GM12878 (cell line): Measurements from ENCODE around the gene WHRN. TPM values are rescaled to one million over a fixed set of nuclear protein-coding genes. Genes with fewer than 3 reads are reported as not detected.

Experiments used
- CREM ChIP-seq: IDR thresholded peaks from 2 replicates; pipeline ENCODE4 v1.6.1; 2014; ENCODE audit warnings: antibody characterized with exemption, low read depth
- GABPA ChIP-seq: IDR thresholded peaks from 2 replicates; pipeline ENCODE4 v1.6.1; 2014; ENCODE audit warnings: antibody characterized with exemption, low read depth, mild to moderate bottlenecking, inconsistent platforms
- IKZF2 ChIP-seq, 2 experiments: fragments of 450-650 bp; IDR thresholded peaks; 2 replicates each; pipeline ENCODE4 v1.6.1; 2017; ENCODE audit warnings: mild to moderate bottlenecking in 2 of 2, moderate library complexity in 2 of 2
- JUND ChIP-seq: IDR thresholded peaks from 2 replicates; pipeline ENCODE4 v1.6.1; 2012; ENCODE audit warnings: low read depth, mild to moderate bottlenecking, low read length, improper control_type of control experiment, moderate library complexity
- NFYB ChIP-seq: IDR thresholded peaks from 2 replicates; pipeline ENCODE4 v1.6.1; 2011; ENCODE audit warnings: low read depth, mild to moderate bottlenecking, low read length, improper control_type of control experiment, moderate library complexity; ENCODE audit not compliant: insufficient read depth
- NR2C2 ChIP-seq: IDR thresholded peaks from 2 replicates; pipeline ENCODE4 v1.6.1; 2011; ENCODE audit warnings: borderline replicate concordance, low read depth; ENCODE audit not compliant: control insufficient read depth, insufficient read length
- POLR2AphosphoS5 ChIP-seq: IDR thresholded peaks from 2 replicates; pipeline ENCODE4 v1.6.1; 2011; ENCODE audit warnings: mild to moderate bottlenecking, low read length, inconsistent platforms
- RB1 ChIP-seq: fragments of 450-650 bp; formaldehyde crosslinking; IDR thresholded peaks from 2 replicates; pipeline ENCODE4 v1.6.1; 2017; ENCODE audit warnings: mild to moderate bottlenecking, borderline replicate concordance
- RUNX3 ChIP-seq: IDR thresholded peaks from 2 replicates; pipeline ENCODE4 v1.6.1; 2012; ENCODE audit warnings: low read length, inconsistent platforms
- SIN3A ChIP-seq: IDR thresholded peaks from 2 replicates; pipeline ENCODE4 v1.6.1; 2012; ENCODE audit warnings: low read depth, low read length, improper control_type of control experiment
- TAF1 ChIP-seq: IDR thresholded peaks from 2 replicates; pipeline ENCODE4 v1.6.1; 2011; ENCODE audit warnings: mild to moderate bottlenecking, low read depth, low read length, borderline replicate concordance
- WRNIP1 ChIP-seq: IDR thresholded peaks from 2 replicates; pipeline ENCODE4 v1.6.1; 2011; ENCODE audit warnings: low read depth, low read length, improper control_type of control experiment, borderline replicate concordance
- polyA plus RNA-seq, 11 experiments: library from polyadenylated mRNA; depleted of rRNA in 4 of 11; unstranded in 6 of 11; stranded (reverse) in 5 of 11; fragments of >200 nt; fragmentation: Nextera tagmentation in 4 of 11; fragmentation: Illumina TruSeq in 1 of 11; extraction: Ambion mirVana in 4 of 11; extraction: Trizol in 1 of 11; gene quantifications; 1 replicate in 1 of 11; 2 replicates in 10 of 11; pipeline versions ENCODE4 v1.2.1 to v1.2.3, GENCODE V29; 2011 to 2016; ENCODE audit warnings: inconsistent platforms in 2 of 11, missing spikeins in 2 of 11, low read depth in 1 of 11
- total RNA-seq, 4 experiments: library from RNA; depleted of rRNA in 3 of 4; stranded (reverse); fragments of >200 nt in 3 of 4; fragmentation: Illumina TruSeq in 1 of 4; extraction: Trizol in 1 of 4; gene quantifications; 2 replicates each; pipeline versions ENCODE4 v1.2.1 to v1.2.3, GENCODE V29; 2013 to 2021
- TF ChIP-seq, protein P1 (sequence below): fragments of 450-650 bp; formaldehyde crosslinking; IDR thresholded peaks from 2 replicates; pipeline ENCODE4 v1.5.0; 2022; ENCODE audit warnings: mild to moderate bottlenecking, missing genetic modification characterization
- TF ChIP-seq, protein P2 (sequence below): IDR thresholded peaks from 2 replicates; pipeline ENCODE4 v1.6.1; 2011; ENCODE audit warnings: borderline replicate concordance, low read depth, mild to moderate bottlenecking, moderate library complexity, low read length; ENCODE audit not compliant: insufficient read depth, poor library complexity, severe bottlenecking
- TF ChIP-seq, protein P3 (sequence below): fragments of 450-650 bp; IDR thresholded peaks from 2 replicates; pipeline ENCODE4 v1.6.1; 2018; ENCODE audit warnings: borderline replicate concordance, mild to moderate bottlenecking; ENCODE audit not compliant: partially characterized antibody
- TF ChIP-seq, protein P4 (sequence below): IDR thresholded peaks from 2 replicates; pipeline ENCODE4 v1.6.1; 2011; ENCODE audit warnings: mild to moderate bottlenecking, low read depth, low read length, moderate library complexity; ENCODE audit not compliant: insufficient replicate concordance
- TF ChIP-seq, protein P5 (sequence below): IDR thresholded peaks from 2 replicates; pipeline ENCODE4 v1.6.1; 2012; ENCODE audit warnings: low read depth, low read length, improper control_type of control experiment
- TF ChIP-seq, protein P6 (sequence below): fragments of 450-650 bp; IDR thresholded peaks from 2 replicates; pipeline ENCODE4 v1.6.1; 2017; ENCODE audit warnings: low read depth, mild to moderate bottlenecking, moderate library complexity

Gene WHRN
- total and polyA plus RNA-seq, 10 of the 15 experiments (the other 5 are each of a cell fraction or from before 2014, with no cell fraction given) = 0.04 to 18.2 (median 0.68) TPM; not detected in 1

DNA sequence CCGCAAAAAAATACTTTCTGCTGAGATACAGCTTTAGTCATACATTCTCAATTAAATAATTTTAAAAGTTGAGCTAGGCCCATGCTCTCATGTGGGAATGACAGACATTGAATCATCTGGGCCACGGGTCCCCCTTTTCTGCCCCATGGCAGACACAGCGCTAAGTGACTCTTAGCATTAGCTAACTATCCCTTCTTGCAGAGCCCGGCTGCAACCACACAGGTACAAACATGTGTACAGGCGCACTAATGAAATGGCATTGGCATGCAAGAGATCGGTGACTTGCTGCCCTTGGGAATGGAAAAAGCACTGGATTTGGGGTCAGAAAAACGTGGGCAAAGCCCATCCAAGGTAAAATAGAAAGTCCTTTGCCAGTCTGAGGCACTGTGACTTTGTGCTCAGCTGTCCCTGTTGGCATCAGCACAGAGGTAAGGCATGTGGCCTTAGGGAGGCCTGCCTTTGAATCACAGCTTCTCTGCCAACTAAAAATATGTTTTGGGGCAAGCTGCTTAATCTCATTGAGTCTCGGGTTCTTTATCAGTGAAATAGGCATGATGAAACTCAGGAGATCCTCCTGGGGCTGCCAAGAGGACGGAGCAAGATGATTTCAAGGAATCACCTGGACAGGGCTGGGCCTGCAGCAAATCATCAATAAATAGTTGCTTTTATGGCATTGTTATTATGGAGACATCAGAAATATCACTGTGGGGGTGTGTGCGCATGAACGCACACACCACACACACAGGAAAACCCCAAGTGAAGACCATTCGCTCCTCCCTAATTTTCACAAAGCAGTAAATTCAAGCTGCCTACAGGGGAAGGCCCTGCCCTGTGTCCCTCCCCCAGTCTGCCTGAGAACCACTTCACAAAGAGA lies 54.2 kb downstream of the WHRN start (continued):
- TF ChIP-seq, protein P1, sequence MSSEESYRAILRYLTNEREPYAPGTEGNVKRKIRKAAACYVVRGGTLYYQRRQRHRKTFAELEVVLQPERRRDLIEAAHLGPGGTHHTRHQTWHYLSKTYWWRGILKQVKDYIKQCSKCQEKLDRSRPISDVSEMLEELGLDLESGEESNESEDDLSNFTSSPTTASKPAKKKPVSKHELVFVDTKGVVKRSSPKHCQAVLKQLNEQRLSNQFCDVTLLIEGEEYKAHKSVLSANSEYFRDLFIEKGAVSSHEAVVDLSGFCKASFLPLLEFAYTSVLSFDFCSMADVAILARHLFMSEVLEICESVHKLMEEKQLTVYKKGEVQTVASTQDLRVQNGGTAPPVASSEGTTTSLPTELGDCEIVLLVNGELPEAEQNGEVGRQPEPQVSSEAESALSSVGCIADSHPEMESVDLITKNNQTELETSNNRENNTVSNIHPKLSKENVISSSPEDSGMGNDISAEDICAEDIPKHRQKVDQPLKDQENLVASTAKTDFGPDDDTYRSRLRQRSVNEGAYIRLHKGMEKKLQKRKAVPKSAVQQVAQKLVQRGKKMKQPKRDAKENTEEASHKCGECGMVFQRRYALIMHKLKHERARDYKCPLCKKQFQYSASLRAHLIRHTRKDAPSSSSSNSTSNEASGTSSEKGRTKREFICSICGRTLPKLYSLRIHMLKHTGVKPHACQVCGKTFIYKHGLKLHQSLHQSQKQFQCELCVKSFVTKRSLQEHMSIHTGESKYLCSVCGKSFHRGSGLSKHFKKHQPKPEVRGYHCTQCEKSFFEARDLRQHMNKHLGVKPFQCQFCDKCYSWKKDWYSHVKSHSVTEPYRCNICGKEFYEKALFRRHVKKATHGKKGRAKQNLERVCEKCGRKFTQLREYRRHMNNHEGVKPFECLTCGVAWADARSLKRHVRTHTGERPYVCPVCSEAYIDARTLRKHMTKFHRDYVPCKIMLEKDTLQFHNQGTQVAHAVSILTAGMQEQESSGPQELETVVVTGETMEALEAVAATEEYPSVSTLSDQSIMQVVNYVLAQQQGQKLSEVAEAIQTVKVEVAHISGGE (CRISPR knock-in tag) = no peak
- no peak for TF ChIP-seq NR2C2
- TF ChIP-seq, protein P2, sequence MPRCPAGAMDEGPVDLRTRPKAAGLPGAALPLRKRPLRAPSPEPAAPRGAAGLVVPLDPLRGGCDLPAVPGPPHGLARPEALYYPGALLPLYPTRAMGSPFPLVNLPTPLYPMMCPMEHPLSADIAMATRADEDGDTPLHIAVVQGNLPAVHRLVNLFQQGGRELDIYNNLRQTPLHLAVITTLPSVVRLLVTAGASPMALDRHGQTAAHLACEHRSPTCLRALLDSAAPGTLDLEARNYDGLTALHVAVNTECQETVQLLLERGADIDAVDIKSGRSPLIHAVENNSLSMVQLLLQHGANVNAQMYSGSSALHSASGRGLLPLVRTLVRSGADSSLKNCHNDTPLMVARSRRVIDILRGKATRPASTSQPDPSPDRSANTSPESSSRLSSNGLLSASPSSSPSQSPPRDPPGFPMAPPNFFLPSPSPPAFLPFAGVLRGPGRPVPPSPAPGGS = no peak
- no peak for TF ChIP-seq NFYB
- no peak for TF ChIP-seq GABPA
- TF ChIP-seq WRNIP1 = no peak
- no peak for TF ChIP-seq POLR2AphosphoS5
- TF ChIP-seq JUND = no peak
- TF ChIP-seq IKZF2 (IDR thresholded peaks at IDR 0.05) = peak in 1 of 2 experiments; percentile 30; a peak in 2 of 4 replicates
- TF ChIP-seq, protein P3, sequence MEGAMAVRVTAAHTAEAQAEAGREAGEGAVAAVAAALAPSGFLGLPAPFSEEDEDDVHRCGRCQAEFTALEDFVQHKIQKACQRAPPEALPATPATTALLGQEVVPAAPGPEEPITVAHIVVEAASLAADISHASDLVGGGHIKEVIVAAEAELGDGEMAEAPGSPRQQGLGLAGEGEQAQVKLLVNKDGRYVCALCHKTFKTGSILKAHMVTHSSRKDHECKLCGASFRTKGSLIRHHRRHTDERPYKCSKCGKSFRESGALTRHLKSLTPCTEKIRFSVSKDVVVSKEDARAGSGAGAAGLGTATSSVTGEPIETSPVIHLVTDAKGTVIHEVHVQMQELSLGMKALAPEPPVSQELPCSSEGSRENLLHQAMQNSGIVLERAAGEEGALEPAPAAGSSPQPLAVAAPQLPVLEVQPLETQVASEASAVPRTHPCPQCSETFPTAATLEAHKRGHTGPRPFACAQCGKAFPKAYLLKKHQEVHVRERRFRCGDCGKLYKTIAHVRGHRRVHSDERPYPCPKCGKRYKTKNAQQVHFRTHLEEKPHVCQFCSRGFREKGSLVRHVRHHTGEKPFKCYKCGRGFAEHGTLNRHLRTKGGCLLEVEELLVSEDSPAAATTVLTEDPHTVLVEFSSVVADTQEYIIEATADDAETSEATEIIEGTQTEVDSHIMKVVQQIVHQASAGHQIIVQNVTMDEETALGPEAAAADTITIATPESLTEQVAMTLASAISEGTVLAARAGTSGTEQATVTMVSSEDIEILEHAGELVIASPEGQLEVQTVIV = no peak
- TF ChIP-seq SIN3A = no peak
- TF ChIP-seq, protein P4, sequence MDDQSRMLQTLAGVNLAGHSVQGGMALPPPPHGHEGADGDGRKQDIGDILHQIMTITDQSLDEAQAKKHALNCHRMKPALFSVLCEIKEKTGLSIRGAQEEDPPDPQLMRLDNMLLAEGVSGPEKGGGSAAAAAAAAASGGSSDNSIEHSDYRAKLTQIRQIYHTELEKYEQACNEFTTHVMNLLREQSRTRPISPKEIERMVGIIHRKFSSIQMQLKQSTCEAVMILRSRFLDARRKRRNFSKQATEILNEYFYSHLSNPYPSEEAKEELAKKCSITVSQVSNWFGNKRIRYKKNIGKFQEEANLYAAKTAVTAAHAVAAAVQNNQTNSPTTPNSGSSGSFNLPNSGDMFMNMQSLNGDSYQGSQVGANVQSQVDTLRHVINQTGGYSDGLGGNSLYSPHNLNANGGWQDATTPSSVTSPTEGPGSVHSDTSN = no peak
- no peak for TF ChIP-seq TAF1
- TF ChIP-seq, protein P5, sequence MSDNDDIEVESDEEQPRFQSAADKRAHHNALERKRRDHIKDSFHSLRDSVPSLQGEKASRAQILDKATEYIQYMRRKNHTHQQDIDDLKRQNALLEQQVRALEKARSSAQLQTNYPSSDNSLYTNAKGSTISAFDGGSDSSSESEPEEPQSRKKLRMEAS = no peak
- no peak for TF ChIP-seq RB1
- no peak for TF ChIP-seq CREM
- TF ChIP-seq, protein P6, sequence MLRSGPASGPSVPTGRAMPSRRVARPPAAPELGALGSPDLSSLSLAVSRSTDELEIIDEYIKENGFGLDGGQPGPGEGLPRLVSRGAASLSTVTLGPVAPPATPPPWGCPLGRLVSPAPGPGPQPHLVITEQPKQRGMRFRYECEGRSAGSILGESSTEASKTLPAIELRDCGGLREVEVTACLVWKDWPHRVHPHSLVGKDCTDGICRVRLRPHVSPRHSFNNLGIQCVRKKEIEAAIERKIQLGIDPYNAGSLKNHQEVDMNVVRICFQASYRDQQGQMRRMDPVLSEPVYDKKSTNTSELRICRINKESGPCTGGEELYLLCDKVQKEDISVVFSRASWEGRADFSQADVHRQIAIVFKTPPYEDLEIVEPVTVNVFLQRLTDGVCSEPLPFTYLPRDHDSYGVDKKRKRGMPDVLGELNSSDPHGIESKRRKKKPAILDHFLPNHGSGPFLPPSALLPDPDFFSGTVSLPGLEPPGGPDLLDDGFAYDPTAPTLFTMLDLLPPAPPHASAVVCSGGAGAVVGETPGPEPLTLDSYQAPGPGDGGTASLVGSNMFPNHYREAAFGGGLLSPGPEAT = peak; percentile 54; the same call in 1 of the 2 replicates
- peak; percentile 61; the same call in 1 of the 2 replicates for TF ChIP-seq RUNX3
